Measurements from ENCODE around the gene MLST8.

The MLST8 gene

GRCh38 chr16:2210386-2211365 is 5.4 kb downstream of the MLST8 start, which contains the start of gene BRICD5:
TSS of gene BRICD5 (minus strand) at chr16:2210863. CDS start at chr16:2210833, 30 bp downstream.
- no peak for DNase-seq

GRCh38 chr16:2211923-2212347 is 6.7 kb downstream of the MLST8 start:
- no peak for DNase-seq

- DNase-seq: no peak
Measured at GRCh38 chr16:2212362-2213324, 7.4 kb downstream of the MLST8 start.

- DNase-seq: no peak
Measured at GRCh38 chr16:2213817-2214718, 8.8 kb downstream of the MLST8 start.

- DNase-seq: no peak
Measured at GRCh38 chr16:2214719-2214968, 9.4 kb downstream of the MLST8 start, which contains the start of gene PGP. TSS of gene PGP (minus strand) at chr16:2214840. CDS start at chr16:2214777, 63 bp downstream.

GRCh38 chr16:2216330-2216729 is 11.1 kb downstream of the MLST8 start:
- no peak for DNase-seq

- DNase-seq: peak; percentile 91
Measured at GRCh38 chr16:2223221-2223941, 18.1 kb downstream of the MLST8 start, which contains the start of gene E4F1. TSS of gene E4F1 (plus strand) at chr16:2223591. CDS start at chr16:2223614, 23 bp downstream.

GRCh38 chr16:2223942-2224486 is 18.8 kb downstream of the MLST8 start:
- DNase-seq: no peak

GRCh38 chr16:2226245-2226793 is 21.1 kb downstream of the MLST8 start:
- no peak for DNase-seq

- DNase-seq: no peak
Measured at GRCh38 chr16:2226918-2227317, 21.7 kb downstream of the MLST8 start.

- no peak for DNase-seq
Measured at GRCh38 chr16:2228161-2228824, 23.0 kb downstream of the MLST8 start.

GRCh38 chr16:2229091-2229490 is 23.8 kb downstream of the MLST8 start:
- DNase-seq: no peak

- no peak for DNase-seq
Measured at GRCh38 chr16:2229632-2230250, 24.5 kb downstream of the MLST8 start.

GRCh38 chr16:2230376-2230775 is 25.1 kb downstream of the MLST8 start:
- DNase-seq: no peak

- no peak for DNase-seq
Measured at GRCh38 chr16:2231016-2231931, 26.0 kb downstream of the MLST8 start.

GRCh38 chr16:2232094-2232990 is 27.1 kb downstream of the MLST8 start:
- DNase-seq: no peak

GRCh38 chr16:2233046-2233775 is 28.0 kb downstream of the MLST8 start:
- no peak for DNase-seq
